Esophagus muscularis mucosa (tissue), 4 donors: ENCODE results near the gene TMEM138.

Experiments
- EP300 ChIP-seq: sonication (generic); formaldehyde crosslinking; IDR thresholded peaks from one replicate; pipeline ENCODE4 v1.6.1; 2017; ENCODE audit warnings: antibody characterized with exemption
- POLR2A ChIP-seq: fragments of 450-650 bp; IDR thresholded peaks from one replicate; pipeline ENCODE4 v1.6.1; 2017; ENCODE audit warnings: antibody characterized with exemption, moderate library complexity, mild to moderate bottlenecking, low read depth
- POLR2AphosphoS5 ChIP-seq, 2 donors: sonication (generic); formaldehyde crosslinking; IDR thresholded peaks; one replicate each; pipeline ENCODE4 v1.6.1; 2017; ENCODE audit warnings: antibody characterized with exemption in 2 of 2
- TF ChIP-seq, protein P1 (sequence below), 3 experiments: fragments of 200-600 bp in 2 of 3; fragments of 450-650 bp in 1 of 3; sonication (generic) in 2 of 3; IDR thresholded peaks; one replicate each; pipeline ENCODE4 v1.5.1; 2017 to 2019; ENCODE audit warnings: antibody characterized with exemption in 3 of 3, mild to moderate bottlenecking in 2 of 3, moderate library complexity in 1 of 3

DNA sequence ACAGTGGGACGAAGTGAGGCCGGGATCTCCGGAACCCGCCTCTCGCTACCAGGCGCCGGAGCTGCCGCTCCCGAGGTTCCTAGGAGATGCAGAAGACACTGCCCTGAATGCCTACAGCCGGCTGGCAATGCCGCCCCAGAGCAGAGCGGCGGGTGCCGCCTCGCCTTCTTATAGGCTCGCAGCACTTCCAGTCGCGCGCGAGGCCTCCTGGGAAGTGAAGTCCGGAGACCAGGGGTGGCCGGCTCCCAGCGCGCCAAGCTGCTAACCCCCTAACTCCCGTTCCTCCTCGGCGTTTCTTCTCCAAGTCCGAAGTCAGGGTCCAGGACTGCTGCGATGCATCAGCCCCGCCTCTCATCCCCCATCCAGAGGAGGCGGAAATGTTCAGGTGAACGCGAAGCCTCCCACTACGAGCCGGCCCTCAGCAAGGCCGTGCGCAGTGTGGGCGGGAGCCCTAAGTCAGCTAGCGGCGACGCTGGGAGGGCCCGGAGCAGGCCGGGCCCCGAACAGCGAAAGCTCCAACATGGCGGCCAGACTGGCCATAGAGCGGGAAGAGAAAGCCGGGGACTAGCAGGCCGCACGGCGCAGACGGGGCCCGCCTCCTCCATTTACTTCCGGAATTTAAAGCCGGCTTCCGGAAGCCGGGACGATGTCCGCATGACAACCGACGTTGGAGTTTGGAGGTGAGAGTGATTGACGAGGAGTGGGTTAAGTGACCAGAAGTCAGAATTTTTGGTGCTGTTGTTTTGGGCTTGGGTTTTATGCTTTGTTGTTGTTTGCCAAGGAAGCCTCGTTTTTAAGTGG, at the start of gene TMEM138, which contains the start of gene CYB561A3:
- no peak for TF ChIP-seq EP300
- TF ChIP-seq, protein P1, sequence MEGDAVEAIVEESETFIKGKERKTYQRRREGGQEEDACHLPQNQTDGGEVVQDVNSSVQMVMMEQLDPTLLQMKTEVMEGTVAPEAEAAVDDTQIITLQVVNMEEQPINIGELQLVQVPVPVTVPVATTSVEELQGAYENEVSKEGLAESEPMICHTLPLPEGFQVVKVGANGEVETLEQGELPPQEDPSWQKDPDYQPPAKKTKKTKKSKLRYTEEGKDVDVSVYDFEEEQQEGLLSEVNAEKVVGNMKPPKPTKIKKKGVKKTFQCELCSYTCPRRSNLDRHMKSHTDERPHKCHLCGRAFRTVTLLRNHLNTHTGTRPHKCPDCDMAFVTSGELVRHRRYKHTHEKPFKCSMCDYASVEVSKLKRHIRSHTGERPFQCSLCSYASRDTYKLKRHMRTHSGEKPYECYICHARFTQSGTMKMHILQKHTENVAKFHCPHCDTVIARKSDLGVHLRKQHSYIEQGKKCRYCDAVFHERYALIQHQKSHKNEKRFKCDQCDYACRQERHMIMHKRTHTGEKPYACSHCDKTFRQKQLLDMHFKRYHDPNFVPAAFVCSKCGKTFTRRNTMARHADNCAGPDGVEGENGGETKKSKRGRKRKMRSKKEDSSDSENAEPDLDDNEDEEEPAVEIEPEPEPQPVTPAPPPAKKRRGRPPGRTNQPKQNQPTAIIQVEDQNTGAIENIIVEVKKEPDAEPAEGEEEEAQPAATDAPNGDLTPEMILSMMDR (IDR thresholded peaks at IDR 0.05): no peak
- peak; percentile 78 to 96 for TF ChIP-seq POLR2AphosphoS5 (IDR thresholded peaks at IDR 0.05)
- peak; percentile 78 for TF ChIP-seq POLR2A
